Measurements from ENCODE around the gene PRDM12.
A peak's percentile ranks its signal among the peaks of the same experiment; 100 is the strongest.

PRDM12 gene

DNA sequence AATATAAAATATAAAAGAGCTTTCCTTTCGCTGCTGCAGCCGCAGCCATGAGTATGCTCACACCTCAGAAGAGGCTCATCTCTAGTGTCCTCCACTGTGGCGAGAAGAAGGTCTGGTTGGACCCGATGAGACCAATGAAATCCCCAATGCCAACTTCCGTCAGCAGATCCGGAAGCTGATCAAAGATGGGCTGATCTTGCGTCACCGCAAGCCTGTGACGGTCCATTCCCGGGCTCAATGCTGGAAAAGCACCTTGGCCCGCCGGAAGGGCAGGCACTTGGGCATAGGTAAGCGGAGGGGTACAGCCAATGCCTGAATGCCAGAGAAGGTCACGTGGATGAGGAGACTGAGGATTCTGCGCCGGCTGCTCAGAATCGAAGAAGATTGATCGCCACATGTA is 12.6 kb upstream of the PRDM12 start:
- H3K4me1 Mint-ChIP-seq (ENCODE audit: low read depth) = no peaks in the 10 kb centered on the region
- DNase-seq (ENCODE audit: low spot score) = no peak
- H3K27me3 Mint-ChIP-seq (ENCODE audit: low read depth) = peaks cover 23% of the 10 kb centered on the region
- H3K27ac Mint-ChIP-seq = no peak overlapping the region
- H3K4me3 Mint-ChIP-seq = no peak overlapping the region
- H3K9me3 Mint-ChIP-seq = no peaks in the 10 kb centered on the region
- H3K36me3 Mint-ChIP-seq (ENCODE audit: low read depth) = no peaks in the 10 kb centered on the region

DNA sequence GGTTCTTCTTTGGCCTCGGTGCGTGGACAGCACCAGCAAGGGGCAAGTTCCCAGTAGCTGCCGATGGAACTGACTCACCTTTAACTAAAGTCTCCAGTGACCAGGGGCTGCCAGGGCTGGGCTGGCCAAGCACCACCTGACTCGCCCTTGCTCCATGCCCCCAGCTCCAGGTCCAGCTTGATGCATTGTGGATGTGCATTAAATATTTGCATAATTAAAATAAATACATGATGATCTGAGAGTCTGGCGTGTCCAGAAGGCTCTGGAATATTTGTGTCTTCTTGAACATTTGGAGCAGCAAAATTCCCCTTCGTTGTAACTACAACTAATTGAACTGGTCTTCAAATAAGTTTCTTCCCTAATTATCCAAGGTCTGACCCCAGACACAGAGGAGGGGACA is 9.5 kb upstream of the PRDM12 start:
- H3K36me3 Mint-ChIP-seq (ENCODE audit: low read depth) = no peaks in the 10 kb centered on the region
- no peaks in the 10 kb centered on the region for H3K9me3 Mint-ChIP-seq
- DNase-seq (ENCODE audit: low spot score) = no peak
- H3K27me3 Mint-ChIP-seq (ENCODE audit: low read depth) = peaks cover 47% of the 10 kb centered on the region
- H3K27ac Mint-ChIP-seq = no peak overlapping the region
- no peak overlapping the region for H3K4me3 Mint-ChIP-seq
- no peaks in the 10 kb centered on the region for H3K4me1 Mint-ChIP-seq (ENCODE audit: low read depth)

GRCh38 chr9:130658893-130659698 is 5.3 kb upstream of the PRDM12 start:
- Mint-ChIP-seq H3K4me1 (ENCODE audit: low read depth) (no peaks in the 10 kb centered on the region), H3K27ac (no peak overlapping the region), H3K36me3 (ENCODE audit: low read depth) (no peaks in the 10 kb centered on the region), H3K4me3 (no peak overlapping the region), H3K9me3 (no peaks in the 10 kb centered on the region), H3K27me3 (ENCODE audit: low read depth) (peaks cover 70% of the 10 kb centered on the region)
- DNase-seq (ENCODE audit: low spot score) = no peak

DNA sequence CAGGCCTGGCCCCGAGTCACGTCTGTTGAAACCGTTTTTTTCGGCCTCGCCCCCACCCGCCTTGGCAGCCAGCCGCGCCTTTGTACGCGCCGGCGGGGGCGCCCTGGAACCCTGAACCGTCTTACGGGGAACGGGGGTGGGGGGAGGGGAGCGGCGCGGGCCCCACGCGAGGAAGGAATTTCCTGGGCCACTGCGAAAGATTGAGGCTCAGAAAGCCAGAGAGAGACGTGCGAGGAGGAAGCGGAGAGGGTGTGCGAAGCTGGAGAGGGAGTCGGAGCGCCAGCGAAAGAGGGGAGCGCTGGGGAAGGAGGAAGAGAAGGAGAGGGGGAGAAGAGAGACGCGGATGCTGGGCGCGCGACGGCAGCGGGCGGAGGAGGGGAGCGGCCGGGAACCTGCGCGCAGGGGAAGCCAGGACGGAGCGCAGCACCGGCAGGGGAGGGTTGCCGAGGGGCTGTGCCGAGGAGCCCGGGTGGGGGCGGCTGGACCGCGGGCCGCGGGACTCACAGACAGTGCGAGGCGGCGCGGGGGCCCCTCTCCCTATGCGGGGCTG is 4.6 kb upstream of the PRDM12 start:
- Mint-ChIP-seq H3K9me3 (no peaks in the 10 kb centered on the region), H3K27me3 (ENCODE audit: low read depth) (peaks cover 72% of the 10 kb centered on the region), H3K27ac (no peak overlapping the region), H3K4me3 (no peak overlapping the region), H3K4me1 (ENCODE audit: low read depth) (no peaks in the 10 kb centered on the region), H3K36me3 (ENCODE audit: low read depth) (no peaks in the 10 kb centered on the region)
- no peak for DNase-seq (ENCODE audit: low spot score)

DNA sequence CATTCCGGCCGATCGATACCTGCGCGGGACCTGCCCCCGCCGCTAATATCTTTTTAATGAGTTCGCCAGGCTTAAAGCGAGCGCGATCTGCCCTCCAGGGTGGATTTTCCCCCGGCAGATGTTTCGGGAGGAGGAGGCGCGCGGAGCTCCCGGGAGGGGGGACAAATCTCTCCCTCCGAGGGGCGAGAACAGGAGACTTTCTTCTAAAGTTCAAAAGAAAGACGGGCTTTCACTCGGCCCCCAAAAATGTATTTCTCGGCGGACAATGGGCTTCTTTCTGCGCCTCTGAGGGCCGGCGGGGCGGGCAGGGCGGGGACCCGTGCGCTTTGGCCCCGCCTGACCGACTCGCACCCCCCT is 4.1 kb upstream of the PRDM12 start:
- Mint-ChIP-seq H3K4me3 (no peak overlapping the region), H3K27ac (no peak overlapping the region), H3K4me1 (ENCODE audit: low read depth) (no peaks in the 10 kb centered on the region), H3K9me3 (no peaks in the 10 kb centered on the region), H3K36me3 (ENCODE audit: low read depth) (no peaks in the 10 kb centered on the region), H3K27me3 (ENCODE audit: low read depth) (peaks cover 70% of the 10 kb centered on the region)
- no peak for DNase-seq (ENCODE audit: low spot score)

DNA sequence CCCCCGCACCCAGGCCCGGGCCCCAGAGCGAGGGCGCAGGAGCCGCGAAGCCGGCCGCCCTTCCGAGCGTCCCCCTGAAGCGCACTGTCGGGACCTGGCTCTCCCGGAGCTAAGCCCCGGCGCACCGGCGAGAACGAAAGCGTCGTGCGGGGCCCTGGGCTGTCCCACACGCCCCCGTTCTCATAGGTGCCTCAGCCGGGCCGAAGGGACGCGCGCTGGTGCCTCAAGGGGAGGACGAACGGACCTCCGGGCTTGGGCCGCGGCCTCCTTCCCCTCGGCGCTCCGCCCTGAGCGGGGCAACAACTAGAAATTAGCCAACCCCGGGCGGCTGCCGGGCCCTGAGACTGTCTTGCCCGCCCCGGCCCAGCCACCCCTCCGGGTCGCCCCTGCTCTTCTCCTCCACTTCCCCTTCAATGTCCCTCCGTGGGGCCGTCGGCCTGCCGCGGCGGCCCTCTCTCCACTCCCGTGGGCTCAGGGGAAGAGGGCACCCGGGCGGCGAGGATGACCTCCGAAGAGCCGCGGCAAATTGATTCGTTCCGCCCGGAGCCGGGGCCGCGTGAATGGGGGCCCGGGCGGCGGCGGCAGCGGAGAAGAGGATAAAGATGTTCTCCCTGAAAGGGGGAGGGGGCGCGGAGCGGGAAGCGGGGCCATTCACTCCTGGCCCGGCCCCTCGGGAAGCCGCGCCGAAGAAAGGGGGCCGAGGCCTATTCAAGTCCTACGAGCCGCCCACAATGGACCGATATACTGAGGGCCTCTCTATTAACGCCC is 3.5 kb upstream of the PRDM12 start:
- H3K27ac Mint-ChIP-seq = no peak overlapping the region
- no peaks in the 10 kb centered on the region for H3K9me3 Mint-ChIP-seq
- H3K27me3 Mint-ChIP-seq (ENCODE audit: low read depth) = peaks cover 69% of the 10 kb centered on the region
- no peak overlapping the region for H3K4me3 Mint-ChIP-seq
- no peaks in the 10 kb centered on the region for H3K4me1 Mint-ChIP-seq (ENCODE audit: low read depth)
- DNase-seq (ENCODE audit: low spot score) = no peak
- H3K36me3 Mint-ChIP-seq (ENCODE audit: low read depth) = no peaks in the 10 kb centered on the region

DNA sequence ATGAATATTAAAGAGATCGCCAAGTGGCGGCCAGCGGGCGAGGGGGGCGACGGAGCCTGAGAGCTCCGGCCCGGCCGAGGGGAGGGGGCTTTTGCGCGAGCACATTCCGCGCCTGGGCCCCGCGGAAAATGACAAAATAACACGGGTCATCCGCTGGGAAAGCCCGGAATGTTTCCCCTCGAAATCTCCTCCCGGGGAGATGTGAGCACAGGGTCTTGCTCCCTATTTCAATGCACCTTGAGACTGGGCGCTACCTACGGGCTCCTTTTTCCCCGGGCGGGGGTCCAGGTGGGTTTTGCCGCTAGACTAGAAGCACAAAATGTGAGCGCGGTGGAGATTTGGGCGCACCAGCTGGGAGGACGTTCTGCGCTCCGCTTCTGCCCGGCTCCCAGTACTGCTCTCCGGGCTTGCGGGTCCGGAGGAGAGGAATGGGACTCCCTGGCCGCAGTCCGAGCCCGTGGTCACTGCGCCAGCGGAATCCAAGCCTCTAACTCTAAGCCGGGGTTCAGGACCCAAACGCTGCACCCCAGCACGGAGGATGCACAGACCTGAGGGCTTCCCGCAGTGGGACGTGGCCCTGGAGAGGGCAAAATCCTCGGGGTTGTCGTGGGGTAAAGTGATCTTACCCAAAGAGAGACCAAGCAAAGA is 2.8 kb upstream of the PRDM12 start:
- Mint-ChIP-seq H3K4me3 (no peak overlapping the region), H3K9me3 (no peaks in the 10 kb centered on the region), H3K4me1 (ENCODE audit: low read depth) (no peaks in the 10 kb centered on the region), H3K27me3 (ENCODE audit: low read depth) (peaks cover 63% of the 10 kb centered on the region), H3K36me3 (ENCODE audit: low read depth) (no peaks in the 10 kb centered on the region), H3K27ac (no peak overlapping the region)
- DNase-seq (ENCODE audit: low spot score) = no peak

- H3K4me3 Mint-ChIP-seq = no peak overlapping the region
- peak overlapping the region; percentile 60 for H3K27ac Mint-ChIP-seq
- no peaks in the 10 kb centered on the region for H3K9me3 Mint-ChIP-seq
- peaks cover 62% of the 10 kb centered on the region for H3K27me3 Mint-ChIP-seq (ENCODE audit: low read depth)
- H3K4me1 Mint-ChIP-seq (ENCODE audit: low read depth) = no peaks in the 10 kb centered on the region
- no peaks in the 10 kb centered on the region for H3K36me3 Mint-ChIP-seq (ENCODE audit: low read depth)
- no peak for DNase-seq (ENCODE audit: low spot score)
These were observed 2.1 kb upstream of the PRDM12 start for GRCh38 chr9:130662099-130662969.

- Mint-ChIP-seq H3K27me3 (ENCODE audit: low read depth) (peaks cover 62% of the 10 kb centered on the region), H3K36me3 (ENCODE audit: low read depth) (no peaks in the 10 kb centered on the region), H3K4me3 (no peak overlapping the region), H3K27ac (peak overlapping the region; percentile 60), H3K9me3 (no peaks in the 10 kb centered on the region), H3K4me1 (ENCODE audit: low read depth) (no peaks in the 10 kb centered on the region)
- no peak for DNase-seq (ENCODE audit: low spot score)
These were observed 1.5 kb upstream of the PRDM12 start for GRCh38 chr9:130662970-130663257.

GRCh38 chr9:130663258-130663976 is 977 bp upstream of the PRDM12 start:
- H3K36me3 Mint-ChIP-seq (ENCODE audit: low read depth) = no peaks in the 10 kb centered on the region
- H3K4me3 Mint-ChIP-seq = no peak overlapping the region
- no peak for DNase-seq (ENCODE audit: low spot score)
- no peak overlapping the region for H3K27ac Mint-ChIP-seq
- H3K27me3 Mint-ChIP-seq (ENCODE audit: low read depth) = peaks cover 62% of the 10 kb centered on the region
- no peaks in the 10 kb centered on the region for H3K4me1 Mint-ChIP-seq (ENCODE audit: low read depth)
- no peaks in the 10 kb centered on the region for H3K9me3 Mint-ChIP-seq

DNA sequence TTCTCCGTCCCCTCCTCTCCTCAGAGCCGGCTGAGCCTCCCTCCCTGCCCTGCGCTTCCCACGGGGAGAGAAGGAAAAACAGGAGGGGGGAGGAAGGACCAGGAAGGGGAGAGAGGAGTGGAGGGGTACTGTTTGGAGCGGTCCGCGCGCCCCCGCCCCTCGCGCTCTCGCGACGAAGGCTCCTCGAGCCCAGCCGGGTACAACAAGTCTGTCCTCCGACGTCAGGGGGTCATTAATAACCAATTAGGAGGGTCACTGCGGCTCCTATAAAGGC is 480 bp upstream of the PRDM12 start:
- DNase-seq (ENCODE audit: low spot score) = no peak
- H3K4me3 Mint-ChIP-seq = no peak overlapping the region
- no peak overlapping the region for H3K27ac Mint-ChIP-seq
- H3K27me3 Mint-ChIP-seq (ENCODE audit: low read depth) = peaks cover 62% of the 10 kb centered on the region
- H3K9me3 Mint-ChIP-seq = no peaks in the 10 kb centered on the region
- H3K4me1 Mint-ChIP-seq (ENCODE audit: low read depth) = no peaks in the 10 kb centered on the region
- no peaks in the 10 kb centered on the region for H3K36me3 Mint-ChIP-seq (ENCODE audit: low read depth)

GRCh38 chr9:130665029-130665430 is 636 bp downstream of the PRDM12 start:
- no peaks in the 10 kb centered on the region for H3K4me1 Mint-ChIP-seq (ENCODE audit: low read depth)
- H3K27ac Mint-ChIP-seq = peak overlapping the region; percentile 63
- H3K9me3 Mint-ChIP-seq = no peaks in the 10 kb centered on the region
- no peaks in the 10 kb centered on the region for H3K36me3 Mint-ChIP-seq (ENCODE audit: low read depth)
- H3K27me3 Mint-ChIP-seq (ENCODE audit: low read depth) = peaks cover 57% of the 10 kb centered on the region
- DNase-seq (ENCODE audit: low spot score) = no peak
- no peak overlapping the region for H3K4me3 Mint-ChIP-seq
